Measurements from ENCODE around the gene AXIN1.

DNA sequence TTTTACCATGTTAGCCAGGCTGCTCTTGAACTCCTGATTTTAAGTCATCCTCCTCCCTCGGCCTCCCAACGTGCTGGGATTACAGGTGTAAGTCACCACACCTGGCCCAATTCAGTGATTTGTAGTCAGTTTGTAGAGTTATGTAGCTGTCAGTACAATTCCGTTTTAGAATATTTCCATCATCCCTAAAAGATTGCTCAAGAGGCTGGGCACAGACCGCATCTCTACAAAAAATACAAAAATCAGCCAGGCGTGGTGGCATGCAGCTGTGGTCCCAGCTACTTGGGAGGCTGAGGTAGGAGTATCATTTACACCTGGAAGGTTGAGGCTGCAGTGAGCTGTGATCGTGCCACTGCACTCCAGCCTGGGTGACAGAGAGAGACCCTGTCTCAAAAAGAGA is 97.3 kb downstream of the AXIN1 start:
- TF ChIP-seq, protein P1, sequence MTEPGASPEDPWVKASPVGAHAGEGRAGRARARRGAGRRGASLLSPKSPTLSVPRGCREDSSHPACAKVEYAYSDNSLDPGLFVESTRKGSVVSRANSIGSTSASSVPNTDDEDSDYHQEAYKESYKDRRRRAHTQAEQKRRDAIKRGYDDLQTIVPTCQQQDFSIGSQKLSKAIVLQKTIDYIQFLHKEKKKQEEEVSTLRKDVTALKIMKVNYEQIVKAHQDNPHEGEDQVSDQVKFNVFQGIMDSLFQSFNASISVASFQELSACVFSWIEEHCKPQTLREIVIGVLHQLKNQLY (CRISPR knock-in tag; conservative IDR thresholded peaks at IDR 0.05) = no peak
- TF ChIP-seq MBD2 (IDR thresholded peaks at IDR 0.05; ENCODE audit: borderline replicate concordance, low read depth) (no peak), KDM1A (IDR thresholded peaks at IDR 0.05) (no peak), RB1 (IDR thresholded peaks at IDR 0.05; ENCODE audit: low read depth) (no peak), ZNF431 (CRISPR knock-in tag; IDR thresholded peaks at IDR 0.05) (no peak), EP300 (IDR thresholded peaks at IDR 0.05; ENCODE audit: low read length) (no peak), POLR2AphosphoS5 (IDR thresholded peaks at IDR 0.05; ENCODE audit: control insufficient read depth, insufficient read depth, low read depth, low read length) (no peak), EZH2 (IDR thresholded peaks at IDR 0.05; ENCODE audit: borderline replicate concordance, low read depth, low read length) (no peak)
- TF ChIP-seq, protein P2, sequence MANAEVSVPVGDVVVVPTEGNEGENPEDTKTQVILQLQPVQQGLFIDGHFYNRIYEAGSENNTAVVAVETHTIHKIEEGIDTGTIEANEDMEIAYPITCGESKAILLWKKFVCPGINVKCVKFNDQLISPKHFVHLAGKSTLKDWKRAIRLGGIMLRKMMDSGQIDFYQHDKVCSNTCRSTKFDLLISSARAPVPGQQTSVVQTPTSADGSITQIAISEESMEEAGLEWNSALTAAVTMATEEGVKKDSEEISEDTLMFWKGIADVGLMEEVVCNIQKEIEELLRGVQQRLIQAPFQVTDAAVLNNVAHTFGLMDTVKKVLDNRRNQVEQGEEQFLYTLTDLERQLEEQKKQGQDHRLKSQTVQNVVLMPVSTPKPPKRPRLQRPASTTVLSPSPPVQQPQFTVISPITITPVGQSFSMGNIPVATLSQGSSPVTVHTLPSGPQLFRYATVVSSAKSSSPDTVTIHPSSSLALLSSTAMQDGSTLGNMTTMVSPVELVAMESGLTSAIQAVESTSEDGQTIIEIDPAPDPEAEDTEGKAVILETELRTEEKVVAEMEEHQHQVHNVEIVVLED (CRISPR knock-in tag; IDR thresholded peaks at IDR 0.05) = no peak
- TF ChIP-seq, protein P3, sequence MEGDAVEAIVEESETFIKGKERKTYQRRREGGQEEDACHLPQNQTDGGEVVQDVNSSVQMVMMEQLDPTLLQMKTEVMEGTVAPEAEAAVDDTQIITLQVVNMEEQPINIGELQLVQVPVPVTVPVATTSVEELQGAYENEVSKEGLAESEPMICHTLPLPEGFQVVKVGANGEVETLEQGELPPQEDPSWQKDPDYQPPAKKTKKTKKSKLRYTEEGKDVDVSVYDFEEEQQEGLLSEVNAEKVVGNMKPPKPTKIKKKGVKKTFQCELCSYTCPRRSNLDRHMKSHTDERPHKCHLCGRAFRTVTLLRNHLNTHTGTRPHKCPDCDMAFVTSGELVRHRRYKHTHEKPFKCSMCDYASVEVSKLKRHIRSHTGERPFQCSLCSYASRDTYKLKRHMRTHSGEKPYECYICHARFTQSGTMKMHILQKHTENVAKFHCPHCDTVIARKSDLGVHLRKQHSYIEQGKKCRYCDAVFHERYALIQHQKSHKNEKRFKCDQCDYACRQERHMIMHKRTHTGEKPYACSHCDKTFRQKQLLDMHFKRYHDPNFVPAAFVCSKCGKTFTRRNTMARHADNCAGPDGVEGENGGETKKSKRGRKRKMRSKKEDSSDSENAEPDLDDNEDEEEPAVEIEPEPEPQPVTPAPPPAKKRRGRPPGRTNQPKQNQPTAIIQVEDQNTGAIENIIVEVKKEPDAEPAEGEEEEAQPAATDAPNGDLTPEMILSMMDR (IDR thresholded peaks at IDR 0.05 in 2 of 3, conservative IDR thresholded peaks at IDR 0.05 in 1 of 3; ENCODE audit: insufficient read depth in 2 of 3, low read depth in 1 of 3, low read length in 3 of 3) = no peak
- TF ChIP-seq, protein P4, sequence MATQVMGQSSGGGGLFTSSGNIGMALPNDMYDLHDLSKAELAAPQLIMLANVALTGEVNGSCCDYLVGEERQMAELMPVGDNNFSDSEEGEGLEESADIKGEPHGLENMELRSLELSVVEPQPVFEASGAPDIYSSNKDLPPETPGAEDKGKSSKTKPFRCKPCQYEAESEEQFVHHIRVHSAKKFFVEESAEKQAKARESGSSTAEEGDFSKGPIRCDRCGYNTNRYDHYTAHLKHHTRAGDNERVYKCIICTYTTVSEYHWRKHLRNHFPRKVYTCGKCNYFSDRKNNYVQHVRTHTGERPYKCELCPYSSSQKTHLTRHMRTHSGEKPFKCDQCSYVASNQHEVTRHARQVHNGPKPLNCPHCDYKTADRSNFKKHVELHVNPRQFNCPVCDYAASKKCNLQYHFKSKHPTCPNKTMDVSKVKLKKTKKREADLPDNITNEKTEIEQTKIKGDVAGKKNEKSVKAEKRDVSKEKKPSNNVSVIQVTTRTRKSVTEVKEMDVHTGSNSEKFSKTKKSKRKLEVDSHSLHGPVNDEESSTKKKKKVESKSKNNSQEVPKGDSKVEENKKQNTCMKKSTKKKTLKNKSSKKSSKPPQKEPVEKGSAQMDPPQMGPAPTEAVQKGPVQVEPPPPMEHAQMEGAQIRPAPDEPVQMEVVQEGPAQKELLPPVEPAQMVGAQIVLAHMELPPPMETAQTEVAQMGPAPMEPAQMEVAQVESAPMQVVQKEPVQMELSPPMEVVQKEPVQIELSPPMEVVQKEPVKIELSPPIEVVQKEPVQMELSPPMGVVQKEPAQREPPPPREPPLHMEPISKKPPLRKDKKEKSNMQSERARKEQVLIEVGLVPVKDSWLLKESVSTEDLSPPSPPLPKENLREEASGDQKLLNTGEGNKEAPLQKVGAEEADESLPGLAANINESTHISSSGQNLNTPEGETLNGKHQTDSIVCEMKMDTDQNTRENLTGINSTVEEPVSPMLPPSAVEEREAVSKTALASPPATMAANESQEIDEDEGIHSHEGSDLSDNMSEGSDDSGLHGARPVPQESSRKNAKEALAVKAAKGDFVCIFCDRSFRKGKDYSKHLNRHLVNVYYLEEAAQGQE (IDR thresholded peaks at IDR 0.05; ENCODE audit: borderline replicate concordance) = no peak
- TF ChIP-seq, protein P4 (CRISPR knock-in tag; IDR thresholded peaks at IDR 0.05; ENCODE audit: low read depth) = no peak

Data from K562 (cell line).